CD4-positive, alpha-beta T cell treated with Interleukin-6 at 100 ng/mL for 8 hours (primary cell): Measurements from ENCODE around the gene GGT5.
"Not testable (repeated sequence)": the region's sequence is repeated elsewhere in the genome, so short reads cannot be mapped to it uniquely, and the experiment has no call there.

Source experiments
- DNase-seq: peaks from one replicate; pipeline ENCODE4 v3.0.0-alpha.2; 2020; ENCODE audit warnings: mixed read lengths, low spot score

GGT5 gene

DNA sequence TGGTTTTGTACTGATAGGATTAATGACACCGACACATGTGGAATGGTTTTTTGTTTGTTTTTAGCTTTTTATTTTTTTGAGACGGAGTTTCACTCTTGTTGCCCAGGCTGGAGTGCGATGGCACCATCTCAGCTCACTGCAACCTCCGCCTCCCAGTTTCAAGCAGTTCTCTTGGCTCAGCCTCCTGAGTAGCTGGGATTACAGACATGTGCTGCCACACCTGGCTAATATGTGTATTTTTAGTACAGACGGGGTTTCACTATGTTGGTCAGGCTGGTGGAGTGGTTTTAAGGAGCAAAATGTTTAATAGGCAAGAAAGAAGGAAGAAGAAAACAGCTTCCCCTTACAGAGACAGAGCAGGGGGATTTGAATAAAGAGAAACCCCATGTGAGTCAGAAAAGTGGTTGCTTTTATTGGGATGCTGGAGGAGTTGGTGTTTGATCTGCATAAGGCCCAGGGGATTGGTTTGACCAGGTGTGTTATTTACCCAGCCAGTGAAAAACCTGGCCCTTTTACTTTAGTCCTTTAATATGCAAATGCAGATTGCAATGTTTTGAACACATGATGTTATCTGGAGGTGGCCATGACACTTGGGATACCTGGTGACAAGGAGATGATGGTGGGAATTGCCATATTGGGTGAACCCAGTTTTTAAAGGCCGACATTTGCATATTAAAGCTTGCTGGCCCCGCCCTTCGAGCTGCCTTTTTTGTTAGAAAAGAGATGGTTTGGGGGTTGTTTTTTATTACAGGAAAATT lies 39.3 kb downstream of the GGT5 start:
- no peak for DNase-seq

DNA sequence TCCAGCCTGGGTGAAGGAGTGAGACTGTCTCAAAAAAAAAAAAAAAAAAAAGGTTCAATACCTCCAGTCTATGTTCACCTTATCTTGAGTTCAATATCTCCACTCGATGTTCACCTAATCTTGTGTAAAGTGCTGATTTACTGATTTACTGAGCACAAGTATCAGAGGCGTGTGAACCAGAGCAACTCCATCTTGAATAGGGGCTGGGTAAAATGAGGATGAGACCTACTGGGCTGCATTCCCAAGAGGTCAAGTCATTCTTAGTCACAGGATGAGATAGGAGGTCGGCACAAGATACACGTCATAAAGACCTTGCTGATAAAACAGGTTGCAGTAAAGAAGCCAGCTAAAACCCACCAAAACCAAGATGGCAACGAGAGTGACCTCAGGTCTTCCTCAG lies 41.0 kb downstream of the GGT5 start:
- DNase-seq = not testable (repeated sequence)

DNA sequence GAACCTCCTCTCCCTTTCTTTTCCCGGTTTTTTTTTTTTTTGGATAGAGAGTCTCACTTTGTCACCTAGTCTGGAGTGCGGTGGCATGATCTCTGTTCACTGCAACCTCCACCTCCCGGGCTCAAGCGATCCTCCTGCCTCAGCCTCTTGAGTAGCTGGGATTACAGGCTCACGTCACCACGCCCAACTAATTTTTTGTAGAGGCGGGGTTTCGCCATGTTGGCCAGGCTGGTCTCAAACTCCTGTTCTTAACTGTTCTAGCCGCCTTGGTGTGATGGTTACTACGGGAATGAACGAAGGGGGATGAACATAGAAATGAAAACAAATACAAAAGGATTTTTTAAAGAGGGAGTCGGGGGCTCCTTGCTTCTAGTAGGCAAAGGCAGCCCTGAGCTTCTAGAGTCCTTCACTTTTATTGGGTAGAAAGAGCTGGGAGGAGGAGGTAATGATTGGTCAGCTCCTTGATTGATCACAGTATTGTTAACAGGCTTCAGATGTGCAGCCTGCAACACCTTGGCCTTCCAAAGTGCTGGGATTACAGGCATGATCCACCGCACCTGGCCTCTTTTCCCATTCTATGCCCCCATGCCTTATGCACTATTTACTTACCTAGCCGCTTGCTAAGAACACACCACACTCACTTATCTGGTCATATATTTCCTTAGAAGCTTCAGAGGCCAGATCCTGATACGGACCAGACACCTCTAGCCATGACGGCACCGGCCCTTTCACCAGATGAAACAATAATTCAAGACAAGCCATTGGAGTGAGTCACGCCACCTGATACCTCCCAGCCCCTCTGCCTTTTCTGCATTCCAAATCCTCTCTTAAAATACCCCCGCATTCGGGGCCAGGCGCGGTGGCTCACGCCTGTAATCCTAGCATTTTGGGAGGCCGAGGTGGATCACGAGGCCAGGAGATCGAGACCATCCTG lies 42.9 kb downstream of the GGT5 start:
- no peak for DNase-seq

DNA sequence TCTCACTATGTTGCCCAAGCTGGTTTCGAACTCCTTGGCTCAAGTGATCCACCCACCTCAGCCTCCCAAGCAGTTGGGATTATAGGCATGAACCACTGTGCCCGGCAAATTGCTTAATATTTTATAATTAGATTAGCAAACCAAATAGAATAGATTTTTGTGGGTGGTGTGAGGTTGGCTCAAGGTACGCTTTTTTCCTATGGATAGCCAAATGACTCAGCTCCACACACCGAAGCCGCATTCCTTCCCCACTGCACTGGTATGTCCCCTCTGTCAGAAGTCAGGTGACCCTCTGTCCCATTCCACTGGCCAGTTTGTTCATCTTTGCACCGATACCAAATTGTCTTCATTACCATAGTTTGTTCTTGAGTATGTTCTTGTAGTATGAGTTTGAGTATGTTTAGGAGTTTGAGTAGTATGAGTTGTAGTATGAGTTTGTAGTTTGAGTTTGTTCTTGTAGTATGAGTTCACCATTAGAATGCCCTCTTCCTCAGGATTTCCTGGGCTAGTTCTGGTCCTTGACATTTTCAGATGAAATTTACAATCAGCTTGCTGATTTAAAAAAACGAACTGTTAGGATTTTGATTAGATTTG lies 44.2 kb downstream of the GGT5 start:
- no peak for DNase-seq

DNA sequence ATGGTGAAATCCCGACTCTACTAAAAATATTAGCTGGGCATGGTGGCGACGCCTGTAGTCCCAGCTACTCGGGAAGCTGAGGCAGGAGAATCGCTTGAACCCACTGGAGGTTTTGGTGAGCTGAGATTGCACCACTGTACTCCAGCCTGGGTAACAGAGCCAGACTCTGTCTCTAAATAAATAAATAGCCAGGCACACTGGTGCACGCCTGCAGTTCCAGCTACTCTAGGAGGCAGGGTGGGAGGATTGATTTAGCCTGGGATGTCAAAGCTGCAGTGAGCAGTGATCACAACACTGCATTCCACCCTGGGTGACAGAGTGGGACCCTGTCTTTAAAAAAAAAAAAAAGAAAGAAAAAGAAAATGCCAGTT lies 46.2 kb downstream of the GGT5 start:
- DNase-seq = no peak

DNA sequence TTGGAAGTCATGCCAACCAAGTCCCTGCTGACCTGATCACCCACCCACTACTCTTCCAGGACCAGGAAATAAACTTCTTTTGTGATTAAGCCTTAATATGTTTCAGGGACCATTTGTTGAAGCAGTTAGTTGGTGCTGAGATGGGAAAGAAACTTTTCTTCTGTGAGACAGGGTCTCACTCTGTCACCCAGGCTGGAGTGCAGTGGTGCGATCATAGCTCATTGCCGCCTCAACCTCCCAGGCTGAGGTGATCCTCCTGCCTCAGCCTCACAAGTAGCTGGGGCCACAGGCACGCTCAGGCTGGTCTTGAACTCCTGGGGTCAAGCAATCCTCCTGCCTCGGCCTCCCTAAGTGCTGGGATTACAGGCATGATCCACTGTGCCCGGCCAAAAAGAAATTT lies 53.0 kb downstream of the GGT5 start:
- no peak for DNase-seq

DNA sequence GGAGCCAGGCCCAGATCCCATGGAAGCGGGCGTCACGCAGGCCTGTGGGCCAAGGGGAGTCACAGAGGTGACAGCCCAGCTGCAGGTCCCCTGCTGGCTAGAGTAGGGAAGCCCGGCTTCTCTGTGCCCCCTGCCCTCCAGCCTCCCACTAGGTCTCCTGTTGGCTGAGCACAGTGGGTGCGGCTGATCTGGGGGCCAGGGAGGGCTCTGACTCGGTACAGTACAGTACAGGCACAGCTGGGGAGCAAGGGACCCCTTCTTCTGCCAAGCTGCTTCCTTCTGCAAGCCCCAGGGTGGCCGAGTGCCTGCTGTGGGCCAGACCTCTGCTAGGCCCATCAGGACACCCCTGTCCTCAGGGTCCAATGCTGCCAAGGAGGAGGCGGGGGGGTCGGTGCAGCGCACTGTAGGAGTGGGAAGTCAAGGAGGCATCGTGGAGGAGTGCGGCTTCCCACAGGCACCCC lies 53.5 kb downstream of the GGT5 start:
- DNase-seq = no peak

DNA sequence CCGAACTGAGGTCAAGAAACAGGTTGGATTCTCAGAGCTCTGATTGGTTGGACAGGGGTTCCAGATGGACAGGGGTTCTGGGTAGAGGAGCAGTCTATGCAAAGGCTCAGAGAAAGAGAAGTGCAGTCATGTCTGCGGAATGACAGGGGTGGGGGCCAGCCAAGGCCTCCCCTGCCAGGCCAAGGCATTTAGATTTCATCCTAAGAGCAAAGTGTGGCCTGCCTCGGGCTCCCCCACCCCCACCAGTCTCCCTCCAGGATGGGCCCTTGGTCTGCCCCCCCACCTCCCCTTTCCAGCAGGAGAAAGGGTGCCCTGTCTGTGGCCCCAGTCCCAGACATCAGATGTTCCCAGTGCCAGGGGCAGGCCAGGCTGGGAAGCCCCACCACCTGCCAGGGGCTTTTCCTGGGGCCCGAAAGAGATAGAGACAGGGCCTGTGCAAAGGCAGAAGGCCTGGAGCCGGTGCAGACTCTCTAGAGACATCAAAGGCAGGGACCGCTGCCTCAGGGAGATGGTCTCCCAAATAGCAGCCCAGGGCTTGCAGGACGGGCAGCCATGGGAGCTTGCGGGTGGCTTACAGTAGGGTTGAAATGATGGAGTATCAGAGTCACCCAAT lies 54.2 kb downstream of the GGT5 start:
- DNase-seq = no peak

DNA sequence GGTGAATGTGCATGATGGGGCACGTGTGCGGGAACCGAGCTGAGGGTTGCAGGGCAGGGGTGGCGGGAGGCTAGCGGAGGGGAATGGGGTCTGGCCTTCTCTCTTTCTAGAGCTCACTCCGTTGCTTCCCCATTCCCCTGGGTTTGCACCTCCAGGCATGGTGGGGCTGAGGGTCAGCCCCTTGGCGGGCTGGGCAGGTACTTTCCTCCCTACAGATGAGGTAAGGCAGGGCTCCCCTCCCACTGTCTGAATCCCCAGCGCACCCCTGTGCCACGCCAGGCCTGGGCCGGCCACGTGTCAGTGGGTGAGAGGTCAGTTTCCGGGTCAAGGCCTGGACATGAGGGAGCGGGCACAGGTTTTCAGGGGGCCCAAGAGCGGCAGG lies 54.7 kb downstream of the GGT5 start:
- DNase-seq = no peak

DNA sequence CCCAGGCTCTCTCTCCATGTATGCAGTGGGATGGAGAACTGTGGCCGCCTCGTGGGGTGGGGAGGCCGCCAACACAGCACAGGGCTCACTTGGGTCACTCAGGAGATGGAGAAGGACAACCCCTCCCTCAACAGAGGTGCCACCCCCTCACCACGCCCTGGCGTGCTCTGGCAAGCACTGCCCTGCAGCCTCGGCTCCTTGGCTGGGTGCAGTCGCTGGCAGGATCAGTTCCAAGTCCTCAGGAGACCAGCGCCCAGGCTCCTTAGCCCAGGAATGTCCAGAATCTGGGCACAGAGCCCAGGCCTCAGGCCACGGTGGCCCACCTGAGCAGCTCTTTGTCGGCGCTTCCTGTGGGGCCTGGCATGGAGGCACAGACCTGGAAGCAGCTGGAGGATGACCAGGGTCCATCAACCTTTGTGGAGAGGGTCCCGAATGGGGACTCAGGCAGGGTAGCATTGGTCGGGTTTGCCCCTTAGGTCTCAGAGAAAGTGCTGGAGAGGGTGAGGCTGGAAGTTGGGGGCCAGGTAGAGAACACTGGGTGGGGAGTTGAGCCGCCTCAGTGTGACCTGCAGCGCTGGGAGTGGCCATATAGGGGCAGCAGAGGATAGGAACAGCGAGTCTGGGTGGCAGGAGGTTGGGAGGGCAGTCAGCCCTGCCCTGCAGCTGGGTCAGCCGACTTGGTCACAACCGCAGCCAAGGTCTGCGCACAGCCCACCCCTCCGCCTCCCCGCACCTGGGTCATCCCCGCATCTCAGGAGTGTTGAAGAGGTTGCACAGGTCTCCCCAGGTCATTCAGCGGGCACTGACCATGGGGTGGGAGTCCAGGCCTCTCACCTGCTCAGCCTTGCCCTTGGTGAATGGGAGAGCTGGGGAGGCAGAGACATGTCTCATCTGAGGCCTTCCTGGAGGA lies 55.4 kb downstream of the GGT5 start:
- no peak for DNase-seq

DNA sequence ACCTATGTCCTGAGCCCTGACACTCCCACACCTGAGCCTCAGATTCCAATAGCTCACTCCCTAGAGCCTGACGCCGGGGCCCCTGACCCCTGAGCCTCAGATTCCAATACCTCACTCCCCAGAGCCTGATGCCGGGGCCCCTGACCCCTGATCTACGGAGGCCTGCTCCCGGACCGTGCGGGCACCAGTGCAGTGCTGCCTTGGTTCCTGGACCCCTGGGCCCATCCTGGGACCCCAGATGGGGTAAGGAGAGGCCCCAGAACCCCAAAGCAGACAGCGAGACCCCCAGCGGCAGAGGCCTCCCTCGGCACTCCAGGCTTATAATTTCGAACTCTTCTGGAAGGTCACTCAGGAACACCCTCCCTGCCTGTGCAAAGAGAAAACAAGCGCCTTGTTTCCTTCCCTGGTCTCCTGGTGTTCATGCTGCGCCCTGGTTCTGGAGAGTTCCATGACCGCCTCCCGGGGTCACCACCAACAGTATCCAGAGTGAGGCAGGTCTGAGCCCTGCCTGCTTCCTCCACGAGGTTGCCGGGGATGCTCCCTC lies 56.1 kb downstream of the GGT5 start:
- no peak for DNase-seq

DNA sequence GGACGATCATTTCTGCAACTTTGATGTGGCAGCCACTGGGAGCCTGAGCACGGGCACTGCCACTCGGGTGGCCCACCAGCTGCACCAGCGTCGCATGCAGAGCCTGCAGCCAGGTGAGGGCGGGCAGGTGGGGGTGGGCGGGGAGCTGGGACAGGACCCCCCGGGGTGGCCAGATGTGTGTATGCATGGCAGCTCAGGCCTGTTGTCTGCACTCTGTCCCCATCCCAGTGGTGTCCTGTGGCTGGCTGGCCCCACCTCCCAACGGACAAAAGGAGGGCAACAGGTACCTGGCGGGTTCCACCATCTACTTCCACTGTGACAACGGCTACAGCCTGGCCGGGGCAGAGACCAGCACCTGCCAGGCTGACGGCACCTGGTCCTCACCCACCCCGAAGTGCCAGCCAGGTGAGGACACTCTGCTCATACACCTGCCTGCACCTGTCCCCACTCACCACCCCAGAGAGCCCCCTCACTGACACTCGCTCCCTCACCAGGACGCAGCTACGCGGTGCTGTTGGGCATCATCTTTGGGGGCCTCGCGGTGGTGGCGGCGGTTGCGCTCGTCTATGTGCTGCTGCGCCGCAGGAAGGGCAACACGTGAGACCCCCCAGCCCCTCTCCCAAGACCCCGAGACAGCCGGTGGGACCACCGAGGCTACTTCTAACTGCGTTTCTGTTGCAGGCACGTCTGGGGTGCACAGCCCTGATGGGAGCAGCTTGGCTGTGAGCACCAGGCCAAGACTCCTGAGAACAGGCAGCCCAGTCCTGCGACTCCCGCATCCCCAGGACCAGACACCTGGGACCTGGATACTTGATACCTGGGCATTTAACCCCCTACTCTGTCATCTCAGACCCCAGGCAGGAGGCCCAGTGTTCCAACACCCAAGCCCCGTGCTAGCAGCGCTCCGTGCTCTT lies 56.9 kb downstream of the GGT5 start:
- DNase-seq = no peak

DNA sequence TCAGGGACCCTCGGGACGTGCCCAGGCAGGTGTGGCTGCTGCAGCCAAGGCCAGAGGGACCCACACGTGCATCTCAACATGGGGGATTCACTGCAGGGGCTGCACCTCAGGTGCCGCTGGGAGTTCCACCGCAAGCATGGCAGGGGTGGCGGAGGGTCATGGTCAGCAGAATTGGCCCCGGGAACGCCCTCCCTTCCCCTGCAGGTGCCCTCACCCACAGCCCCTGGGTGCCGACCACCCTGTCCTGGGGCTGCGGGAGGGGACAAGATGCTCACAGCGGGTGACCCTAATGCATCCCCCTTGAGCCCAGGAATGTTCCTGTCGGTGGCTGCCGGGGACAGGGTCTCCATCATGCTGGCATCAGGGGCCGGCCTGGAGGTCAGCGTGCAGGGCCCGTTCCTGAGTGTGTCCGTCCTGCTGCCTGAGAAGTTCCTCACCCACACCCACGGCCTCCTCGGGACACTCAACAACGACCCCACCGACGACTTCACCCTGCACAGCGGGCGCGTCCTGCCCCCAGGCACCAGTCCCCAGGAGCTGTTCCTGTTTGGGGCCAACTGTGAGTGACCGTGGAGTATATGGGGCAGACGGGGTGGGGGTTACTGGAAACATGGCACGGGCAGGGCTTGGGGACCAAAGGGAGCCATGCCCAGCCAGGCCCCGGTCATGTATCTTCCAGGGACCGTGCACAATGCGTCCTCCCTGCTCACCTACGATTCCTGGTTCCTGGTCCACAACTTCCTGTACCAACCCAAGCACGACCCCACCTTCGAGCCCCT lies 57.8 kb downstream of the GGT5 start:
- DNase-seq = no peak

DNA sequence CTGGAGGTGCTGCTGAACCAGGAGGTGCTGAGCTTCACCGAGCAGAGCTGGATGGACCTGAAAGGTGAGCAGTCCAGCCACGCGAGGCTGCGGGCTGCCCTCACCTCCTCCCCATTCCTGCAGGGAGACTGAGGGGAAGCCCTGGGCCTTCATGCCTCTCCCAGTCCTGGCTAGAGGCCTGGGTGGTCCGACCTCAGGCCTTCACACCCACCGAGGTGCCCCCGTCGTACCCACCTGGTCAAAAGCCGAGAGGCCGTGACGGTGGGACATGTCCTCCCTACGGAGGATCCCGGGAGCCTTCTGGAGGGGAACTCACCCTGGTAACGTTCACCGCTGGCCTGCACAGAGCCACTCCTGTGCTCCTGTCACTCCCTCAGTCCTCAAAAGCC lies 58.5 kb downstream of the GGT5 start:
- no peak for DNase-seq

DNA sequence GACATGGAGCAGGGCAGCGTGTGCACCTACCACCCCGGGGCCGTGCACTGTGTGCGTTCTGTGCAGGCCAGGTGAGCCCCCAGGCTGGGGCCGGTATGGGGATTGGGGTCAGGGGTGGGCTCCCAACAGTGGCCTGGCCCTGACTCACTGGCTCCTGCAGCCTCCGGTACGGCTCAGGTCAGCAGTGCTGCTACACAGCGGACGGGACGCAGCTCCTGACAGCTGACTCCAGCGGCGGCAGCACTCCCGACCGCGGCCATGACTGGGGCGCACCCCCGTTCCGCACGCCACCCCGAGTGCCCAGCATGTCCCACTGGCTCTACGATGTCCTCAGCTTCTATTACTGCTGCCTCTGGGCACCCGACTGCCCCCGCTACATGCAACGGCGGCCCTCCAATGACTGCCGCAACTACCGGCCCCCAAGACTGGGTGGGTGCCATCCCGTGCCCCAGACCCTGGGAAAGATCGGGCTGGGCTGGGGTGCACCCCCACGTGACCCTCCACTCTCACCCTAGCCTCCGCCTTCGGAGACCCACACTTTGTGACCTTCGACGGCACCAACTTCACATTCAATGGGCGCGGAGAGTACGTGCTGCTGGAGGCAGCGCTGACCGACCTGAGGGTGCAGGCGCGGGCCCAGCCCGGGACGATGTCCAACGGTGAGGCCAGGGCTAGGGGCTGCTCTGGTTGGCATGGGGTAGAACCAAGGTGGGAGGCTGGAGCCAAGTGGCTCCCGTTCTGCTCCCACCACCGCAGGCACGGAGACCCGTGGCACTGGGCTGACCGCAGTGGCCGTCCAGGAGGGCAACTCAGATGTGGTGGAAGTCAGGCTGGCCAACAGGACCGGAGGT lies 59.2 kb downstream of the GGT5 start:
- DNase-seq = no peak

DNA sequence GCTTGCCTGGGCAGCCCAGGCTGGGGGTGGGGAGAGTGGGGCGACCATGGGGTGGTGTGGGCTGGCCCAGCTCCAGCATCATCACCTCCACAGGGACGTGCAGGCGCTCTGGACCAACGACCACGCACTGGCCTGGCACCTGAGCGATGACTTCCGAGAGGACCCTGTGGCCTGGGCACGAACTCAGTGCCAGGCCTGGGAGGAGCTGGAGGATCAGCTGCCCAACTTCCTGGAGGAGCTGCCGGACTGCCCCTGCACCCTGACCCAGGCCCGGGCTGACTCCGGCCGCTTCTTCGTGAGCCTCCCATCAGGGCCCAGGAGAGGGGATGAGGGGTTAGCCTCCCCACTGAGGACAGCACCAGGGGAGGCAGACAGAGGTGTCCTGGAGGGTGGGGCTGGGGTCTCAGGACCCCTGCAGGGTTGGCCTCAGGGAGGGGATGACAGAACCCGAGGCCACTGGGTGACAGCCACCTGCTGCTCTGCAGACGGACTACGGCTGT lies 59.8 kb downstream of the GGT5 start:
- no peak for DNase-seq

DNA sequence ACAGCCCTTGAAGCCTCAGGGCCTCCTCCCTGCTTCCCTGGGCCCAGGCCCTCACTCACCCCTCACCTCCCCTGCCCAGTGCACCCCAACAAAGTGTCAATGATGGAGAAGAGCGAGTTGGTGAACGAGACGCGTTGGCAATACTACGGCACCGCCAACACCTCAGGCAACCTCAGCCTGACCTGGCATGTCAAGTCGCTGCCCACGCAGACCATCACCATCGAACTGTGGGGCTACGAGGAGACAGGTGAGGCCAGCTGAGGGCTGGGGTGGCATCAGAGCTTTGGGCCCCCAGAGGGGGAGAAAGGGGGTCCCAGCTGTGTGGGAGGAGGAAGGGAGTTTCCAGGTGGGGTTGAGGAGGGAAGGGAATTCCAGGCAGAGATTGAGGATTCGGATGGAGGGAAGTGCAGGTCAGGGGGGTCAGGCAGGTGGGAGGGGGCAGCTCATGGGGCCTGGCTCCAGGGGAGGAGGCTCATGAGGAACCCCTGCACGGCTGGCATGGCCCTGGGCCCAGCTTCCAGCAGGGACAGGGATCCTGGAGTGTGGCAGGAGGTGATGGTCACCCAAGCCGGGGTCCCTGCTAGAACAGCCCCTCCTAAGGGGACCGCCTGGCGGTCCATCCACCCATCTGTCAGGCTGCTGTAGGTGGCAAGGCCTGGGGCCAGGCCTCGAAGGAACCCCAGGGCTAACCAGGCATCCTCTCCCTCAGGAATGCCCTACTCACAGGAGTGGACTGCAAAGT lies 60.7 kb downstream of the GGT5 start:
- DNase-seq = no peak
